H1 (cell line): ENCODE data around the gene PRPF38A. TPM values are rescaled to one million over a fixed set of nuclear protein-coding genes. Genes with fewer than 3 reads are reported as not detected.

Experiments used
- CTCF ChIA-PET: fragments of 300-600 bp; sonication (Branson Sonifier 250); formaldehyde crosslinking; loops from one replicate; lab custom pipeline; 2021; ENCODE audit not compliant: partially characterized antibody; lab: Charles Lee
- POLR2A ChIA-PET: fragments of 300-600 bp; sonication (Branson Sonifier 250); formaldehyde crosslinking; loops from one replicate; lab custom pipeline; 2021; ENCODE audit warnings: inconsistent platforms; ENCODE audit not compliant: partially characterized antibody; lab: Charles Lee
- DNase-seq, 2 experiments: peaks; one replicate each; pipeline versions ENCODE4 v3.0.0 to v3.0.0-alpha.2; 2010 to 2022; ENCODE audit warnings: low spot score in 2 of 2, low read depth in 1 of 2, mixed read lengths in 1 of 2
- FAIRE-seq: peaks from 2 replicates; lab custom pipeline; 2011; peaks lifted over from hg19 to GRCh38; lab: Jason Lieb, UNC
- H2AFZ ChIP-seq: 2 replicates; pipeline ENCODE4 v1.8.1; 2012; ENCODE audit warnings: low read length, inconsistent platforms
- H2AK5ac ChIP-seq: 2 replicates; pipeline ENCODE4 v1.6.1; 2013; ENCODE audit warnings: low read depth, low read length
- H2BK120ac ChIP-seq: replicated peaks from 2 replicates; pipeline ENCODE3; 2013; ENCODE audit warnings: low read depth, low read length, inconsistent platforms
- H2BK12ac ChIP-seq: 2 replicates; pipeline ENCODE4 v1.6.1; 2013; ENCODE audit warnings: low read depth, low read length
- H2BK15ac ChIP-seq: 2 replicates; pipeline ENCODE4 v1.6.1; 2013; ENCODE audit warnings: low read length
- H2BK20ac ChIP-seq: 2 replicates; pipeline ENCODE4 v1.6.1; 2013; ENCODE audit warnings: low read length
- H2BK5ac ChIP-seq: 2 replicates; pipeline ENCODE4 v1.6.1; 2013; ENCODE audit warnings: low read depth, low read length
- H3K14ac ChIP-seq: 2 replicates; pipeline ENCODE4 v1.6.1; 2013; ENCODE audit warnings: inconsistent platforms; ENCODE audit not compliant: insufficient read length
- H3K18ac ChIP-seq: 2 replicates; pipeline ENCODE4 v1.6.1; 2013; ENCODE audit warnings: low read length; ENCODE audit errors: extremely low read depth
- H3K23ac ChIP-seq: 2 replicates; pipeline ENCODE4 v1.6.1; 2013; ENCODE audit warnings: inconsistent platforms; ENCODE audit not compliant: insufficient read length
- H3K23me2 ChIP-seq: 2 replicates; pipeline ENCODE4 v1.6.1; 2013; ENCODE audit warnings: low read depth, low read length
- H3K27ac ChIP-seq: 2 replicates; pipeline ENCODE4 v1.6.1; 2011; ENCODE audit warnings: low read depth, low read length, inconsistent platforms
- H3K27me3 ChIP-seq, 4 experiments: replicated peaks in 1 of 4; 1 replicate in 1 of 4; 2 replicates in 3 of 4; pipeline versions ENCODE4 v1.6.1 to v1.8.1; 2011 to 2013; ENCODE audit warnings: low read length in 3 of 4, mild to moderate bottlenecking in 3 of 4, inconsistent platforms in 2 of 4, mixed read lengths in 2 of 4, moderate library complexity in 1 of 4; ENCODE audit not compliant: control insufficient read depth in 3 of 4, insufficient read depth in 3 of 4; ENCODE audit errors: extremely low read depth in 1 of 4
- H3K36me3 ChIP-seq, 4 experiments: 2 replicates each; pipeline versions ENCODE4 v1.6.1 to v1.8.1; 2011 to 2013; ENCODE audit warnings: mild to moderate bottlenecking in 4 of 4, low read length in 3 of 4, moderate library complexity in 2 of 4, control low read depth in 1 of 4, inconsistent platforms in 1 of 4; ENCODE audit not compliant: insufficient read depth in 4 of 4, control insufficient read depth in 2 of 4
- H3K4ac ChIP-seq: replicated peaks from 2 replicates; pipeline ENCODE3; 2013; ENCODE audit warnings: low read length, low read depth, mixed read lengths, inconsistent platforms; ENCODE audit not compliant: insufficient read length
- H3K4me1 ChIP-seq, 4 experiments: replicated peaks in 1 of 4; 1 replicate in 1 of 4; 2 replicates in 3 of 4; pipeline versions ENCODE4 v1.6.1 to v1.8.1; 2011 to 2013; ENCODE audit warnings: low read length in 3 of 4, inconsistent platforms in 2 of 4, mixed read lengths in 1 of 4; ENCODE audit not compliant: insufficient read depth in 4 of 4, control insufficient read depth in 3 of 4
- H3K4me2 ChIP-seq, 2 experiments: 2 replicates each; pipeline versions ENCODE4 v1.6.1 to v1.8.1; 2011 to 2013; ENCODE audit warnings: low read depth in 2 of 2, low read length in 2 of 2, control low read depth in 1 of 2, inconsistent platforms in 1 of 2, mild to moderate bottlenecking in 1 of 2; ENCODE audit not compliant: insufficient read depth in 1 of 2
- H3K4me3 ChIP-seq, 4 experiments: fragments of 200-600, 300-600 bp in 1 of 4; sonication (generic), shearing (Covaris generic), sonication (Bioruptor Twin) in 1 of 4; 2 replicates each; pipeline versions ENCODE4 v1.5.1 to v1.8.1; 2011 to 2016; ENCODE audit warnings: low read length in 4 of 4, low read depth in 3 of 4, control low read depth in 2 of 4, inconsistent platforms in 2 of 4, mild to moderate bottlenecking in 2 of 4, mixed read lengths in 1 of 4, moderate library complexity in 1 of 4; ENCODE audit not compliant: insufficient read depth in 2 of 4; ENCODE audit errors: extremely low read depth in 1 of 4
- H3K56ac ChIP-seq: replicated peaks from 2 replicates; pipeline ENCODE3; 2013; ENCODE audit warnings: low read depth, mild to moderate bottlenecking, mixed read lengths, low read length, inconsistent platforms; ENCODE audit not compliant: insufficient read length
- H3K79me1 ChIP-seq: 2 replicates; pipeline ENCODE4 v1.6.1; 2013; ENCODE audit warnings: low read depth, low read length, control low read depth
- H3K79me2 ChIP-seq, 2 experiments: 2 replicates each; pipeline versions ENCODE4 v1.6.1 to v1.8.1; 2012 to 2013; ENCODE audit warnings: low read length in 2 of 2, mild to moderate bottlenecking in 2 of 2, inconsistent platforms in 1 of 2; ENCODE audit not compliant: insufficient read depth in 2 of 2, control insufficient read depth in 1 of 2
- H3K9ac ChIP-seq, 4 experiments: replicated peaks in 1 of 4; 1 replicate in 1 of 4; 2 replicates in 3 of 4; pipeline versions ENCODE4 v1.6.1 to v1.8.1; 2011 to 2013; ENCODE audit warnings: low read depth in 3 of 4, low read length in 3 of 4, control low read depth in 2 of 4, mild to moderate bottlenecking in 2 of 4, moderate library complexity in 2 of 4, inconsistent platforms in 1 of 4; ENCODE audit errors: extremely low read depth in 1 of 4
- H3K9me3 ChIP-seq, 2 experiments: 2 replicates each; pipeline versions ENCODE4 v1.6.1 to v1.8.1; 2012 to 2013; ENCODE audit warnings: mild to moderate bottlenecking in 2 of 2, moderate library complexity in 2 of 2, control low read depth in 1 of 2, inconsistent platforms in 1 of 2, low read depth in 1 of 2, low read length in 1 of 2, mixed read lengths in 1 of 2; ENCODE audit not compliant: insufficient read depth in 2 of 2
- H4K20me1 ChIP-seq, 2 experiments: replicated peaks in 1 of 2; 2 replicates each; pipeline versions ENCODE3 to v1.8.1; 2011 to 2013; ENCODE audit warnings: inconsistent platforms in 2 of 2, low read length in 2 of 2, mild to moderate bottlenecking in 1 of 2; ENCODE audit not compliant: insufficient read depth in 2 of 2, control insufficient read depth in 1 of 2
- H4K5ac ChIP-seq: 2 replicates; pipeline ENCODE4 v1.6.1; 2013; ENCODE audit warnings: low read length, low read depth, mixed read lengths, inconsistent platforms; ENCODE audit not compliant: insufficient read length
- H4K8ac ChIP-seq: 2 replicates; pipeline ENCODE4 v1.8.0; 2013; ENCODE audit warnings: mild to moderate bottlenecking, moderate library complexity, low read length, inconsistent platforms; ENCODE audit not compliant: insufficient read depth; ENCODE audit errors: extremely low read depth
- H4K91ac ChIP-seq: replicated peaks from 2 replicates; pipeline ENCODE3; 2013; ENCODE audit warnings: low read length, mixed read lengths, inconsistent platforms; ENCODE audit not compliant: insufficient read length
- ATF3 ChIP-seq: IDR thresholded peaks from 2 replicates; pipeline ENCODE4 v1.6.1; 2011; ENCODE audit warnings: low read depth, mild to moderate bottlenecking, low read length; ENCODE audit not compliant: insufficient read depth
- BCL11A ChIP-seq, 2 experiments: IDR thresholded peaks; one replicate each; pipeline ENCODE4 v1.6.1; 2011; ENCODE audit warnings: low read depth in 2 of 2, low read length in 2 of 2, mild to moderate bottlenecking in 2 of 2
- BRCA1 ChIP-seq: IDR thresholded peaks from 2 replicates; pipeline ENCODE4 v1.6.1; 2012; ENCODE audit warnings: low read depth, low read length, improper control_type of control experiment
- CHD2 ChIP-seq: IDR thresholded peaks from 2 replicates; pipeline ENCODE4 v1.6.1; 2012; ENCODE audit warnings: low read length, improper control_type of control experiment
- FOSL1 ChIP-seq: IDR thresholded peaks from 2 replicates; pipeline ENCODE4 v1.6.1; 2011; ENCODE audit warnings: mild to moderate bottlenecking, low read depth, low read length, moderate library complexity; ENCODE audit not compliant: insufficient read depth
- NRF1 ChIP-seq: IDR thresholded peaks from 2 replicates; pipeline ENCODE4 v1.6.1; 2011; ENCODE audit warnings: mild to moderate bottlenecking, low read depth, low read length, improper control_type of control experiment
- RFX5 ChIP-seq: IDR thresholded peaks from 2 replicates; pipeline ENCODE4 v1.6.1; 2011; ENCODE audit warnings: low read depth, low read length, improper control_type of control experiment, borderline replicate concordance
- RNF2 ChIP-seq: fragments of 200-900, 300-1000 bp; sonication (generic); IDR thresholded peaks from 2 replicates; pipeline ENCODE4 v1.7.1; 2016; ENCODE audit warnings: borderline replicate concordance, low read depth, mild to moderate bottlenecking, antibody characterized with exemption, low read length; ENCODE audit not compliant: poor library complexity, severe bottlenecking; ENCODE audit errors: missing control alignments
- RXRA ChIP-seq: IDR thresholded peaks from 2 replicates; pipeline ENCODE4 v1.6.1; 2011; ENCODE audit warnings: low read depth, mild to moderate bottlenecking, low read length, moderate library complexity; ENCODE audit not compliant: insufficient read depth
- SAP30 ChIP-seq: fragments of 300-600 bp; sonication (generic); IDR thresholded peaks from 2 replicates; pipeline ENCODE4 v1.7.1; 2012; ENCODE audit warnings: low read length, moderate library complexity, mild to moderate bottlenecking, inconsistent platforms; ENCODE audit not compliant: insufficient read depth, insufficient replicate concordance
- SP4 ChIP-seq: IDR thresholded peaks from 2 replicates; pipeline ENCODE4 v1.6.1; 2012; ENCODE audit warnings: low read length, inconsistent platforms
- polyA plus RNA-seq, 7 experiments: library from polyadenylated mRNA; depleted of rRNA in 3 of 7; stranded (reverse) in 5 of 7; unstranded in 2 of 7; fragments of >200 nt in 5 of 7; fragments of 200-250 nt in 2 of 7; gene quantifications; 1 replicate in 5 of 7; 2 replicates in 1 of 7; 4 replicates in 1 of 7; pipeline versions ENCODE4 v1.2.1 to v1.2.3, GENCODE V29; 2011 to 2013; ENCODE audit warnings: missing spikeins in 2 of 7, mixed read lengths in 2 of 7
- total RNA-seq: library from RNA; stranded (reverse); fragmentation: NEBNext Ultra II Directional; extraction: Animal tissue kit (Norgen Biotek cat#: 25700); gene quantifications from 2 replicates; pipeline ENCODE4 v1.2.1, GENCODE V29; 2021
- TF ChIP-seq, protein P1 (sequence below): IDR thresholded peaks from 2 replicates; pipeline ENCODE4 v1.6.1; 2012; ENCODE audit warnings: inconsistent platforms

The PRPF38A gene
- total and polyA plus RNA-seq, 2 of the 8 experiments (the other 6 are each of a cell fraction or from before 2014, with no cell fraction given): 25.6 to 76.2 TPM

- no peak for TF ChIP-seq CHD2
- TF ChIP-seq FOSL1: no peak
- TF ChIP-seq, protein P1, sequence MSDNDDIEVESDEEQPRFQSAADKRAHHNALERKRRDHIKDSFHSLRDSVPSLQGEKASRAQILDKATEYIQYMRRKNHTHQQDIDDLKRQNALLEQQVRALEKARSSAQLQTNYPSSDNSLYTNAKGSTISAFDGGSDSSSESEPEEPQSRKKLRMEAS: no peak
- TF ChIP-seq RXRA: no peak
- TF ChIP-seq BCL11A (IDR thresholded peaks at IDR 0.05; ENCODE audit: low read depth in 2 of 2, low read length in 2 of 2): no peak
- no peak for TF ChIP-seq RFX5
- no peak for TF ChIP-seq NRF1
- TF ChIP-seq BRCA1: no peak
- no peak for TF ChIP-seq SAP30
- no peak for TF ChIP-seq SP4
- no peak for TF ChIP-seq RNF2
- TF ChIP-seq ATF3: no peak
- no peaks in the 10 kb centered on the region for H3K4me1 ChIP-seq
- H2AFZ ChIP-seq: no peak overlapping the region
- H2BK5ac ChIP-seq: no peak overlapping the region
- H4K5ac ChIP-seq: no peak overlapping the region
- DNase-seq: no peak
- no peaks in the 10 kb centered on the region for H3K23me2 ChIP-seq
- H2BK120ac ChIP-seq: no peak overlapping the region
- no peaks in the 10 kb centered on the region for H3K27me3 ChIP-seq
- H4K8ac ChIP-seq: no peak overlapping the region
- no peak for FAIRE-seq
- H3K27ac ChIP-seq: no peak overlapping the region
- H2AK5ac ChIP-seq: no peak overlapping the region
- no peaks in the 10 kb centered on the region for H3K9me3 ChIP-seq
- H3K18ac ChIP-seq: no peak overlapping the region
- H3K14ac ChIP-seq: no peak overlapping the region
- no peak overlapping the region for H3K9ac ChIP-seq
- H3K79me1 ChIP-seq: no peaks in the 10 kb centered on the region
- ChIA-PET POLR2A (interaction anchor here (0.7 to 10.6 kb wide), 3 partner anchors 9 to 16 kb away, joined by 3 to 82 read pairs (median 4); partner anchors contain the start of genes ORC1 and PRPF38A), CTCF (interaction anchor here (1.7 kb wide), 1 partner anchor 10 kb away, joined by 5 read pairs; the partner anchor contains the start of genes ORC1 and PRPF38A)
- no peak overlapping the region for H2BK20ac ChIP-seq
- H4K91ac ChIP-seq: no peak overlapping the region
- no peak overlapping the region for H3K56ac ChIP-seq
- H3K4me2 ChIP-seq: no peak overlapping the region
- no peaks in the 10 kb centered on the region for H3K79me2 ChIP-seq
- no peak overlapping the region for H2BK15ac ChIP-seq
- no peak overlapping the region for H3K23ac ChIP-seq
- peaks cover 32 to 84% (median 62%) of the 10 kb centered on the region in 4 experiments for H3K36me3 ChIP-seq
- peaks cover 0 to 1% of the 10 kb centered on the region in 2 experiments for H4K20me1 ChIP-seq
- H3K4me3 ChIP-seq: no peak overlapping the region
- no peak overlapping the region for H2BK12ac ChIP-seq
- H3K4ac ChIP-seq: no peak overlapping the region
These were observed 10.5 kb downstream of the PRPF38A start for GRCh38 chr1:52414942-52415341.
